ENCODE measurements around the gene INO80. TPM values are rescaled to one million over a fixed set of nuclear protein-coding genes. Genes with fewer than 3 reads are reported as not detected.

Gene INO80
- total RNA-seq, 4 donors from 2014 or later, result 20.9 to 28.4 (median 25.1) TPM

DNA sequence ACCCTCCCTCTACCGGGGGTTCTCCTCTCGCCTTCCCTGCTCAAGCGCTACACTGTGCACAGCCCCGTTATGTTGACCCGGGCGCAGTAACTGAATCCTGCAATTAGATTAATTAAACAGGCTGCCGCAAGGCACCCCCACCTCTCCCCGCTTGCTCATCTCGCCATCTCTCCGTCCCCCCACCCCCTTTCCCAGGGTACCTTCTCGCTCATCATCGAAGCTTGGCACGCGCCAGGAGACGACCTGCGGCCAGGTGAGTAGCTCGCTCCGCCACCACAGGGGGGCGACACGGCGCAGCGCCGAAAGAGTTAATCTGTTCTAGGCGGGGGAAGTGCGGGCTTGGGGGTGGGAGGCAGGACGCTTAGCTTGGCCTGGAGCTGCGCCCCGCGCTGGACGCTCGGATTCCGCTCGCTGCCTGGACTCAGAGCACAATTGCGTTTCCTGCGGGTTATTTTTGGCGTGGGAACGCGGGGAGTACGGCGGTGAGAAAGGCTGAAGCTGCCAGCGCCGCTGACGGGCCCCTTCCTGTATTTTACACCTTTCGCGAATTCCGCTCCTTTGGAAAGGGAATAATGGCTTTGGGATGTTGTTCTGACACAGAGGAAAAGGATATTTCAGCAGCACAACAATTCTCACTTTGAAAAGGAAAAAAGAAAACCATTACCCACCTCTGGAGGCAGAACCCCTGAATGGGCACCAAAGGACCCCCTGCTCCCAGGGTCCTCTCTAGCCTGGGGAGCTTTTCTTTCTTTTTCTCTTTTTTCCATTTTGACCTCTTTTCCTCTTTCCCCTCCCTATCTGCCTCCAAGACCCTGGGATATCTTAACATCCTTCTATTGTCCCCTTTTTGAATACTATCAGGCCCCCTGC is 185.4 kb downstream of the INO80 start:
- TF ChIP-seq, protein P1, sequence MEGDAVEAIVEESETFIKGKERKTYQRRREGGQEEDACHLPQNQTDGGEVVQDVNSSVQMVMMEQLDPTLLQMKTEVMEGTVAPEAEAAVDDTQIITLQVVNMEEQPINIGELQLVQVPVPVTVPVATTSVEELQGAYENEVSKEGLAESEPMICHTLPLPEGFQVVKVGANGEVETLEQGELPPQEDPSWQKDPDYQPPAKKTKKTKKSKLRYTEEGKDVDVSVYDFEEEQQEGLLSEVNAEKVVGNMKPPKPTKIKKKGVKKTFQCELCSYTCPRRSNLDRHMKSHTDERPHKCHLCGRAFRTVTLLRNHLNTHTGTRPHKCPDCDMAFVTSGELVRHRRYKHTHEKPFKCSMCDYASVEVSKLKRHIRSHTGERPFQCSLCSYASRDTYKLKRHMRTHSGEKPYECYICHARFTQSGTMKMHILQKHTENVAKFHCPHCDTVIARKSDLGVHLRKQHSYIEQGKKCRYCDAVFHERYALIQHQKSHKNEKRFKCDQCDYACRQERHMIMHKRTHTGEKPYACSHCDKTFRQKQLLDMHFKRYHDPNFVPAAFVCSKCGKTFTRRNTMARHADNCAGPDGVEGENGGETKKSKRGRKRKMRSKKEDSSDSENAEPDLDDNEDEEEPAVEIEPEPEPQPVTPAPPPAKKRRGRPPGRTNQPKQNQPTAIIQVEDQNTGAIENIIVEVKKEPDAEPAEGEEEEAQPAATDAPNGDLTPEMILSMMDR (IDR thresholded peaks at IDR 0.05; ENCODE audit: low read depth), result no peak

DNA sequence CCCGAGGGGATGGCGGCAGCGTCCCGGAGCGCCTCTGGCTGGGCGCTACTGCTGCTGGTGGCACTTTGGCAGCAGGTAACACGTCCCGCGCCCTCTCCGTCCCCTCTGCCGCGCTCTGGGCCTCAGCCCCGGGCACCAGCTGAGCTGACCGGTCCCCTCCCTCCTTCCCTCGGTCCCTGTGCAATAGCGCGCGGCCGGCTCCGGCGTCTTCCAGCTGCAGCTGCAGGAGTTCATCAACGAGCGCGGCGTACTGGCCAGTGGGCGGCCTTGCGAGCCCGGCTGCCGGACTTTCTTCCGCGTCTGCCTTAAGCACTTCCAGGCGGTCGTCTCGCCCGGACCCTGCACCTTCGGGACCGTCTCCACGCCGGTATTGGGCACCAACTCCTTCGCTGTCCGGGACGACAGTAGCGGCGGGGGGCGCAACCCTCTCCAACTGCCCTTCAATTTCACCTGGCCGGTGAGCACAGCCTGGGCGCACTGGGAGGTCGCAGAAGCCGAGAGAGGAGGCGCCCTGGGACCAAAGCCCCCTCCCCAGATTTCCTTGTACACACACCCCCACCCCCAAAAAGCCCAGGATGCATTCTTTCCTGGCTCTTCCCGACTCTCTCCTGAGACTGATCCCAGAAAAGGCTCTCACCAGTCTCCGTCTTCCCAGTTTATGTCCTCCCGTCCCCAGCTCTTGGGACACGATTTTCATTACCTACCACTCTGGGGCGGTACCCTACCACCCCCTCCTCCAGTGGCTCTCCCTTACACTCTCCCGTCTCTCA is 186.2 kb downstream of the INO80 start:
- TF ChIP-seq, protein P1 (IDR thresholded peaks at IDR 0.05; ENCODE audit: low read depth), result no peak

Small RNA genes within 50 kb of the gene (small RNA-seq; reads per million reads assigned to genes)
- gene ISCA1P4, result not detected

Other genes starting within 250 kb of the INO80 start
- gene RHOV, start 242.0 kb downstream of the INO80 start, total RNA-seq, result not detected
- gene VPS18, start 221.8 kb downstream of the INO80 start, total RNA-seq, result 10 to 100 TPM; 10.9 to 20.9 (median 19.6) TPM
- gene DLL4, start 186.9 kb downstream of the INO80 start, total RNA-seq, result 10 to 100 TPM in 2 of 4 donors, 1 to 10 TPM in 2; 2.9 to 36.2 (median 9.8) TPM
- 1 to 10 TPM in 2 of 4 donors, under 1 TPM in 1, not detected in 1; 0.66 to 1.6 (median 1.2) TPM for gene CHAC1, start 162.8 kb downstream of the INO80 start, total RNA-seq
- not detected for gene EXD1, start 114.5 kb upstream of the INO80 start, total RNA-seq
- gene CHP1, start 115.0 kb upstream of the INO80 start, total RNA-seq, result 100 to 1,000 TPM; 255 to 607 (median 291) TPM
- 1 to 10 TPM in 1 of 4 donors, not detected in 3; 1.2 TPM for gene OIP5, start 216.3 kb upstream of the INO80 start, total RNA-seq
- 10 to 100 TPM in 1 of 4 donors, 1 to 10 TPM in 3; 2.6 to 12.6 (median 5.3) TPM for gene NUSAP1, start 216.6 kb upstream of the INO80 start, total RNA-seq

Measured in subcutaneous adipose tissue (tissue), 4 donors.